Measurements from ENCODE around the gene CYSTM1.

DNA sequence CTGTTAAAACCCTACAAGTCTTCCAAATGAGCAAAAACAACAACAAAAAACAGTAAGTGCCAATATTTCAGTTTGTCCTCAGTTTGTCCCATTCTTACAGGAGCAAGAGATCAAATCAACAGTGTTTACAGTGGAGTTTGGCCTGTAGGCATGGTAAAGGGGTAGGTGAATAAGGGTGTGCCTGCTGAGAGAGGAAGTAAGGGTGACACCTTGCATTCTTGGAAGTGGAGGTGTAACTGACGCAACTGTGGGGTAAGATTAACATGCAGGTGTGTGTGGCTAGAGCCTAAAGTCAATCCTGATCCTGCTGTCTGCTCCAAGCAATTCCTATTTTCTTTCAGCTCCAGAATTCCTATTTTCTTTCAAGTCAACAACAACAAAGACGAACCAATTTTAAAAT, 84.5 kb downstream of the CYSTM1 start:
- TF ChIP-seq, protein P1, sequence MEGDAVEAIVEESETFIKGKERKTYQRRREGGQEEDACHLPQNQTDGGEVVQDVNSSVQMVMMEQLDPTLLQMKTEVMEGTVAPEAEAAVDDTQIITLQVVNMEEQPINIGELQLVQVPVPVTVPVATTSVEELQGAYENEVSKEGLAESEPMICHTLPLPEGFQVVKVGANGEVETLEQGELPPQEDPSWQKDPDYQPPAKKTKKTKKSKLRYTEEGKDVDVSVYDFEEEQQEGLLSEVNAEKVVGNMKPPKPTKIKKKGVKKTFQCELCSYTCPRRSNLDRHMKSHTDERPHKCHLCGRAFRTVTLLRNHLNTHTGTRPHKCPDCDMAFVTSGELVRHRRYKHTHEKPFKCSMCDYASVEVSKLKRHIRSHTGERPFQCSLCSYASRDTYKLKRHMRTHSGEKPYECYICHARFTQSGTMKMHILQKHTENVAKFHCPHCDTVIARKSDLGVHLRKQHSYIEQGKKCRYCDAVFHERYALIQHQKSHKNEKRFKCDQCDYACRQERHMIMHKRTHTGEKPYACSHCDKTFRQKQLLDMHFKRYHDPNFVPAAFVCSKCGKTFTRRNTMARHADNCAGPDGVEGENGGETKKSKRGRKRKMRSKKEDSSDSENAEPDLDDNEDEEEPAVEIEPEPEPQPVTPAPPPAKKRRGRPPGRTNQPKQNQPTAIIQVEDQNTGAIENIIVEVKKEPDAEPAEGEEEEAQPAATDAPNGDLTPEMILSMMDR (IDR thresholded peaks at IDR 0.05), result no peak
- TF ChIP-seq POLR2A (IDR thresholded peaks at IDR 0.05) (no peak), POLR2AphosphoS5 (IDR thresholded peaks at IDR 0.05; ENCODE audit: insufficient read depth in 1 of 2, low read depth in 1 of 2) (no peak)
